A673 (cell line): ENCODE data around the gene SLC16A5. TPM values are rescaled to one million over a fixed set of nuclear protein-coding genes. Genes with fewer than 3 reads are reported as not detected.

Source experiments
- BruUV-seq: library from RNA; stranded (reverse); fragments of 400-500 nt; replicated peaks from 2 replicates; lab custom pipeline; 2021; lab: Mats Ljungman, UMichigan
- CTCF ChIA-PET: fragments of 300-600 bp; sonication (Branson Sonifier 250); formaldehyde crosslinking; loops from one replicate; lab custom pipeline; 2022; ENCODE audit warnings: antibody characterized with exemption; lab: Charles Lee
- POLR2A ChIA-PET: fragments of 300-600 bp; sonication (Branson Sonifier 250); formaldehyde crosslinking; loops from one replicate; lab custom pipeline; 2022; ENCODE audit warnings: antibody characterized with exemption; ENCODE audit not compliant: low non-redundant PET; lab: Charles Lee
- DNase-seq: peaks from one replicate; pipeline ENCODE4 v3.0.0-alpha.2; 2015; ENCODE audit warnings: low spot score
- H3K27ac ChIP-seq: fragments of 200-600 bp; sonication (generic); 2 replicates; pipeline ENCODE4 v1.5.1; 2016; ENCODE audit warnings: mixed run types, low read depth, mild to moderate bottlenecking, mixed read lengths, antibody characterized with exemption, low read length; ENCODE audit not compliant: poor library complexity, severe bottlenecking
- H3K27me3 ChIP-seq: fragments of 200-600 bp; sonication (generic); replicated peaks from 2 replicates; pipeline ENCODE4 v1.6.1; 2017; ENCODE audit warnings: mixed run types, low read depth, mild to moderate bottlenecking, mixed read lengths, antibody characterized with exemption, low read length; ENCODE audit not compliant: insufficient read depth, poor library complexity
- H3K36me3 ChIP-seq: fragments of 200-600 bp; sonication (generic); 2 replicates; pipeline ENCODE4 v1.6.1; 2016; ENCODE audit warnings: mixed run types, mild to moderate bottlenecking, mixed read lengths, antibody characterized with exemption, low read length; ENCODE audit not compliant: insufficient read depth, poor library complexity, severe bottlenecking
- H3K4me1 ChIP-seq: fragments of 200-600 bp; sonication (generic); 2 replicates; pipeline ENCODE4 v1.6.1; 2017; ENCODE audit warnings: mixed run types, mild to moderate bottlenecking, mixed read lengths, antibody characterized with exemption, low read length; ENCODE audit not compliant: insufficient read depth, poor library complexity, severe bottlenecking
- H3K4me3 ChIP-seq: fragments of 200-600 bp; sonication (generic); 2 replicates; pipeline ENCODE4 v1.5.1; 2016; ENCODE audit warnings: low read depth, mixed run types, mild to moderate bottlenecking, mixed read lengths, low read length; ENCODE audit not compliant: poor library complexity, severe bottlenecking
- H3K9me3 ChIP-seq: fragments of 200-600 bp; sonication (generic); 2 replicates; pipeline ENCODE4 v1.6.1; 2016; ENCODE audit warnings: mixed run types, low read depth, mild to moderate bottlenecking, mixed read lengths, antibody characterized with exemption, low read length; ENCODE audit not compliant: poor library complexity, severe bottlenecking
- EZH2 ChIP-seq: fragments of 200-600 bp; sonication (generic); IDR thresholded peaks from 2 replicates; pipeline ENCODE4 v1.6.1; 2017; ENCODE audit warnings: borderline replicate concordance, low read depth, mild to moderate bottlenecking, mixed read lengths, antibody characterized with exemption, low read length; ENCODE audit not compliant: poor library complexity, severe bottlenecking
- intact Hi-C: fragments of 100-400 bp; cut with micrococcal nuclease; formaldehyde crosslinking; loops from one replicate; pipeline ENCODE4 v1.10.0; 2022; ENCODE audit not compliant: unreplicated experiment
- total RNA-seq: library from RNA; stranded (reverse); gene quantifications from 2 replicates; pipeline ENCODE4 v1.2.3, GENCODE V29; 2021
- TF ChIP-seq, protein P1 (sequence below): fragments of 300-800, 200-600 bp; sonication (generic); conservative IDR thresholded peaks from 2 replicates; pipeline ENCODE4 v1.5.1; 2017; ENCODE audit warnings: low read depth, mild to moderate bottlenecking, antibody characterized with exemption, low read length, moderate library complexity, mixed read lengths

The SLC16A5 gene
- total RNA-seq, 1 experiment from 2014 or later: 0.80 TPM

GRCh38 chr17:75064040-75064439 lies 23.7 kb upstream of the SLC16A5 start:
- TSS peak; percentile 16 for BruUV-seq
- peaks cover 35% of the 10 kb centered on the region for H3K36me3 ChIP-seq

GRCh38 chr17:75064460-75064859 lies 23.3 kb upstream of the SLC16A5 start:
- Histone ChIP-seq H3K9me3 (no peaks in the 10 kb centered on the region), H3K27me3 (no peaks in the 10 kb centered on the region), H3K27ac (no peak overlapping the region), H3K4me3 (no peak overlapping the region), H3K4me1 (no peaks in the 10 kb centered on the region), H3K36me3 (peaks cover 32% of the 10 kb centered on the region)
- intact Hi-C loops: no loop called here
- DNase-seq: no peak
- POLR2A ChIA-PET: no interaction called here
- TF ChIP-seq EZH2: no peak
- TF ChIP-seq, protein P1, sequence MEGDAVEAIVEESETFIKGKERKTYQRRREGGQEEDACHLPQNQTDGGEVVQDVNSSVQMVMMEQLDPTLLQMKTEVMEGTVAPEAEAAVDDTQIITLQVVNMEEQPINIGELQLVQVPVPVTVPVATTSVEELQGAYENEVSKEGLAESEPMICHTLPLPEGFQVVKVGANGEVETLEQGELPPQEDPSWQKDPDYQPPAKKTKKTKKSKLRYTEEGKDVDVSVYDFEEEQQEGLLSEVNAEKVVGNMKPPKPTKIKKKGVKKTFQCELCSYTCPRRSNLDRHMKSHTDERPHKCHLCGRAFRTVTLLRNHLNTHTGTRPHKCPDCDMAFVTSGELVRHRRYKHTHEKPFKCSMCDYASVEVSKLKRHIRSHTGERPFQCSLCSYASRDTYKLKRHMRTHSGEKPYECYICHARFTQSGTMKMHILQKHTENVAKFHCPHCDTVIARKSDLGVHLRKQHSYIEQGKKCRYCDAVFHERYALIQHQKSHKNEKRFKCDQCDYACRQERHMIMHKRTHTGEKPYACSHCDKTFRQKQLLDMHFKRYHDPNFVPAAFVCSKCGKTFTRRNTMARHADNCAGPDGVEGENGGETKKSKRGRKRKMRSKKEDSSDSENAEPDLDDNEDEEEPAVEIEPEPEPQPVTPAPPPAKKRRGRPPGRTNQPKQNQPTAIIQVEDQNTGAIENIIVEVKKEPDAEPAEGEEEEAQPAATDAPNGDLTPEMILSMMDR: no peak
- CTCF ChIA-PET: interaction anchor here (1.0 kb wide), 1 partner anchor 10 kb away, joined by 3 read pairs; no protein-coding TSS in a partner anchor
- no TSS peak for BruUV-seq

More at GRCh38 chr17:75064040-75064439, 23.7 kb upstream of the SLC16A5 start:
- POLR2A ChIA-PET: no interaction called here
- intact Hi-C loops: no loop called here
- Histone ChIP-seq H3K27ac (no peak overlapping the region), H3K27me3 (no peaks in the 10 kb centered on the region), H3K4me1 (no peaks in the 10 kb centered on the region), H3K4me3 (no peak overlapping the region), H3K9me3 (no peaks in the 10 kb centered on the region)
- CTCF ChIA-PET: interaction anchor here (1.0 kb wide), 1 partner anchor 10 kb away, joined by 3 read pairs; no protein-coding TSS in a partner anchor
- DNase-seq: no peak
- no peak for TF ChIP-seq EZH2
- TF ChIP-seq, protein P1: no peak

DNA sequence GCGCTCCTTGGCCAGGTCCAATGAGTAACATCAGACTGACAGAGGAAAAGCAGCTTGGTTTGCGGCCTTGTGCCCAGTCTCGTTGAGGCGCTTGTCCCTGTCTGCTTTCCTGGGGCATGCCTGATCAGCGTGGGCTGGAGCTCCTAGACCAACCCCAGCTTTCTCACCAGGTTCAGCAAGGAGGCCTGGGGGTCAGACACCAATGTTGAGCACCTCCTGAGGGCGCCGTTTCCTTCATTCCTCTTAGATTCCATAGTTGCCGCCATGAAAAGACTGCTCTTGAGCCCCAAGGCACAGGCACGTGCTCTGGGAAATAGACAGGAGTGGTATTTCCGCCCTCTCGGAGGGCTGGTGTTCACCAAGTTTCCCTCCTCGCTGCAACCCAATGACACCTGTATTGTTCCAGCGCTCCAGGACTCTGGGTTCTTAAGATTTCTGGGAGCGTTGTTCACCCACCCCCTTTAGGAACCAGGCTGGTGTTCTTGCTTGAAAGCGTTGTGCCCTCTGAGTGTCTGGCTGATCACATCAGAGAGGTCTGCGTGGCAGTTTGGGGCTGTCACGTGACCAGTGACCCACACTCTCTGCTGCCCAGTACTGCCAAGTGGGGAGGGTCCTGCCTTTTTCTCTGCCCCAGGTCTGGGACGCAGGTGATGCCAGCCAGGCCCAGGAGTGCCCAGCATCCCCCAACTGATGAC lies 22.7 kb upstream of the SLC16A5 start:
- CTCF ChIA-PET: interaction anchor here (1.0 kb wide), 1 partner anchor 11 kb away, joined by 3 read pairs; no protein-coding TSS in a partner anchor
- no peak overlapping the region for H3K4me3 ChIP-seq
- TF ChIP-seq EZH2: no peak
- TF ChIP-seq, protein P1: no peak
- BruUV-seq: no TSS peak
- H3K4me1 ChIP-seq: no peaks in the 10 kb centered on the region
- DNase-seq: no peak
- H3K36me3 ChIP-seq: peaks cover 28% of the 10 kb centered on the region
- POLR2A ChIA-PET: no interaction called here
- H3K27ac ChIP-seq: no peak overlapping the region
- intact Hi-C loops: no loop called here
- no peaks in the 10 kb centered on the region for H3K27me3 ChIP-seq
- H3K9me3 ChIP-seq: no peaks in the 10 kb centered on the region
